Measurements from ENCODE around the gene SDF2. TPM values are rescaled to one million over a fixed set of nuclear protein-coding genes. Genes with fewer than 3 reads are reported as not detected.

SDF2 gene
- total and polyA plus RNA-seq, 10 of the 15 experiments (the other 5 are each of a cell fraction or from before 2014, with no cell fraction given): 29.8 to 81.0 (median 41.5) TPM

DNA sequence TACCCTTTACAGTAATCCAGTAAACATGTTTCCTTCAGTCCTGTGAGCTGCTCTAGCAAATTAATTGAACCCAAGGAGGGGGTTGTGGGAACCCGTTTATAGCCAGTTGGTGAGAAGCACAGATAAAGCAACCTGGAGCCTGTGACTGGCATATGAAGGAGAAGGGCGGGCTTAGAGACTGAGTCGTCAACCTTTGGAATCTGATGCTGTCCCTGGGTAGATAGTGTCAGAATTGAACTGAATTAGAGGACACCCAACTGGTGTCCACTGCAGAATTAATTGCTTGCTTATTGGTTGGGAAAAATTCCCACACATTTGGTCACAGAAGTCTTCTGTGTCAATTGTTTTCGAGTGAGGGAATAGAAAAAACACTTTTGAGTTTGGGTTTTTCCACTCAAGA lies 34.9 kb downstream of the SDF2 start:
- H3K4me2 ChIP-seq (ENCODE audit: control insufficient read depth, insufficient read depth): no peak overlapping the region
- no peaks in the 10 kb centered on the region for H3K4me1 ChIP-seq (ENCODE audit: control insufficient read depth, insufficient read depth, low read length)
- no peaks in the 10 kb centered on the region for H3K9me3 ChIP-seq (replicated peaks; ENCODE audit: control insufficient read depth, insufficient read depth, low read length)
- ChIA-PET SMC1A (ENCODE audit: uncharacterized antibody, unreplicated experiment) (no interaction called here), CTCF (no interaction called here), RAD21 (ENCODE audit: unreplicated experiment) (no interaction called here), POLR2A (interaction anchor here (0.7 kb wide), 1 partner anchor 20 kb away, joined by 3 read pairs; no protein-coding TSS in a partner anchor)
- intact Hi-C loops (cut with micrococcal nuclease; ENCODE audit: unreplicated experiment): no loop called here
- WGBS (ENCODE audit: insufficient coverage, insufficient replicate concordance, low lambda C conversion rate, missing lambda C conversion rate): 88% methylated on average over 4 of the region's 4 CpGs
- H3K27me3 ChIP-seq (replicated peaks in 1 of 2; ENCODE audit: control insufficient read depth in 2 of 2, insufficient read depth in 2 of 2, low read length in 1 of 2): no peaks in the 10 kb centered on the region
- no peak for DNase-seq (ENCODE audit: low read depth, low spot score)
- FAIRE-seq: no peak
- peaks cover 17 to 38% of the 10 kb centered on the region in 2 experiments for H3K36me3 ChIP-seq (ENCODE audit: control insufficient read depth in 2 of 2, insufficient read depth in 2 of 2, low read length in 1 of 2)
- no peaks in the 10 kb centered on the region for H3K79me2 ChIP-seq (ENCODE audit: control insufficient read depth, insufficient read depth, low read length)
- in situ Hi-C loops (cut with MboI): no loop called here
- H2AFZ ChIP-seq (ENCODE audit: control insufficient read depth, low read depth, low read length): no peak overlapping the region
- no peak overlapping the region for H3K9ac ChIP-seq (ENCODE audit: control insufficient read depth, insufficient read depth, low read length)
- ATAC-seq: no peak
- no peaks in the 10 kb centered on the region for H4K20me1 ChIP-seq (ENCODE audit: control insufficient read depth, insufficient read depth)
- TF ChIP-seq NRF1 (conservative IDR thresholded peaks at IDR 0.05; ENCODE audit: low read depth, low read length) (no peak), GATAD2B (conservative IDR thresholded peaks at IDR 0.05; ENCODE audit: low read depth) (no peak), BHLHE40 (IDR thresholded peaks at IDR 0.05; ENCODE audit: borderline replicate concordance in 1 of 2, low read depth in 2 of 2, low read length in 1 of 2) (no peak), ZNF274 (IDR thresholded peaks at IDR 0.05; ENCODE audit: insufficient read depth, insufficient read length) (no peak), LARP7 (IDR thresholded peaks at IDR 0.05) (no peak), DPF2 (IDR thresholded peaks at IDR 0.05) (no peak), SP1 (IDR thresholded peaks at IDR 0.05; ENCODE audit: low read depth, low read length) (no peak), BMI1 (IDR thresholded peaks at IDR 0.05; ENCODE audit: borderline replicate concordance) (no peak), EZH2 (IDR thresholded peaks at IDR 0.05; ENCODE audit: borderline replicate concordance, control insufficient read depth, low read depth, low read length) (no peak), CBX3 (IDR thresholded peaks at IDR 0.05; ENCODE audit: borderline replicate concordance, low read depth) (no peak), RAD51 (IDR thresholded peaks at IDR 0.05) (no peak), PAX8 (IDR thresholded peaks at IDR 0.05) (no peak)
- TF ChIP-seq, protein P1, sequence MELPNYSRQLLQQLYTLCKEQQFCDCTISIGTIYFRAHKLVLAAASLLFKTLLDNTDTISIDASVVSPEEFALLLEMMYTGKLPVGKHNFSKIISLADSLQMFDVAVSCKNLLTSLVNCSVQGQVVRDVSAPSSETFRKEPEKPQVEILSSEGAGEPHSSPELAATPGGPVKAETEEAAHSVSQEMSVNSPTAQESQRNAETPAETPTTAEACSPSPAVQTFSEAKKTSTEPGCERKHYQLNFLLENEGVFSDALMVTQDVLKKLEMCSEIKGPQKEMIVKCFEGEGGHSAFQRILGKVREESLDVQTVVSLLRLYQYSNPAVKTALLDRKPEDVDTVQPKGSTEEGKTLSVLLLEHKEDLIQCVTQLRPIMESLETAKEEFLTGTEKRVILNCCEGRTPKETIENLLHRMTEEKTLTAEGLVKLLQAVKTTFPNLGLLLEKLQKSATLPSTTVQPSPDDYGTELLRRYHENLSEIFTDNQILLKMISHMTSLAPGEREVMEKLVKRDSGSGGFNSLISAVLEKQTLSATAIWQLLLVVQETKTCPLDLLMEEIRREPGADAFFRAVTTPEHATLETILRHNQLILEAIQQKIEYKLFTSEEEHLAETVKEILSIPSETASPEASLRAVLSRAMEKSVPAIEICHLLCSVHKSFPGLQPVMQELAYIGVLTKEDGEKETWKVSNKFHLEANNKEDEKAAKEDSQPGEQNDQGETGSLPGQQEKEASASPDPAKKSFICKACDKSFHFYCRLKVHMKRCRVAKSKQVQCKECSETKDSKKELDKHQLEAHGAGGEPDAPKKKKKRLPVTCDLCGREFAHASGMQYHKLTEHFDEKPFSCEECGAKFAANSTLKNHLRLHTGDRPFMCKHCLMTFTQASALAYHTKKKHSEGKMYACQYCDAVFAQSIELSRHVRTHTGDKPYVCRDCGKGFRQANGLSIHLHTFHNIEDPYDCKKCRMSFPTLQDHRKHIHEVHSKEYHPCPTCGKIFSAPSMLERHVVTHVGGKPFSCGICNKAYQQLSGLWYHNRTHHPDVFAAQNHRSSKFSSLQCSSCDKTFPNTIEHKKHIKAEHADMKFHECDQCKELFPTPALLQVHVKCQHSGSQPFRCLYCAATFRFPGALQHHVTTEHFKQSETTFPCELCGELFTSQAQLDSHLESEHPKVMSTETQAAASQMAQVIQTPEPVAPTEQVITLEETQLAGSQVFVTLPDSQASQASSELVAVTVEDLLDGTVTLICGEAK (IDR thresholded peaks at IDR 0.05; ENCODE audit: borderline replicate concordance): no peak
- TF ChIP-seq, protein P2, sequence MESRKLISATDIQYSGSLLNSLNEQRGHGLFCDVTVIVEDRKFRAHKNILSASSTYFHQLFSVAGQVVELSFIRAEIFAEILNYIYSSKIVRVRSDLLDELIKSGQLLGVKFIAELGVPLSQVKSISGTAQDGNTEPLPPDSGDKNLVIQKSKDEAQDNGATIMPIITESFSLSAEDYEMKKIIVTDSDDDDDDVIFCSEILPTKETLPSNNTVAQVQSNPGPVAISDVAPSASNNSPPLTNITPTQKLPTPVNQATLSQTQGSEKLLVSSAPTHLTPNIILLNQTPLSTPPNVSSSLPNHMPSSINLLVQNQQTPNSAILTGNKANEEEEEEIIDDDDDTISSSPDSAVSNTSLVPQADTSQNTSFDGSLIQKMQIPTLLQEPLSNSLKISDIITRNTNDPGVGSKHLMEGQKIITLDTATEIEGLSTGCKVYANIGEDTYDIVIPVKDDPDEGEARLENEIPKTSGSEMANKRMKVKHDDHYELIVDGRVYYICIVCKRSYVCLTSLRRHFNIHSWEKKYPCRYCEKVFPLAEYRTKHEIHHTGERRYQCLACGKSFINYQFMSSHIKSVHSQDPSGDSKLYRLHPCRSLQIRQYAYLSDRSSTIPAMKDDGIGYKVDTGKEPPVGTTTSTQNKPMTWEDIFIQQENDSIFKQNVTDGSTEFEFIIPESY (IDR thresholded peaks at IDR 0.05): no peak
- no peak overlapping the region for H3K4me3 ChIP-seq
- H3K27ac ChIP-seq (ENCODE audit: control insufficient read depth, insufficient read depth): no peak overlapping the region
- TSS peak; percentile 33 for BruUV-seq (replicated peaks)

Data from GM12878 (cell line).